Smooth muscle cell of the coronary artery (primary cell): ENCODE results near the gene VMP1. TPM values are rescaled to one million over a fixed set of nuclear protein-coding genes. Genes with fewer than 3 reads are reported as not detected.

Experiments used
- total RNA-seq: library from RNA; depleted of rRNA; stranded (reverse); fragments of >200 nt; gene quantifications from 2 replicates; pipeline ENCODE4 v1.2.3, GENCODE V29; 2014; ENCODE audit warnings: low replicate concordance

The VMP1 gene
- total RNA-seq = 125 and 227 TPM in 2 replicates

DNA sequence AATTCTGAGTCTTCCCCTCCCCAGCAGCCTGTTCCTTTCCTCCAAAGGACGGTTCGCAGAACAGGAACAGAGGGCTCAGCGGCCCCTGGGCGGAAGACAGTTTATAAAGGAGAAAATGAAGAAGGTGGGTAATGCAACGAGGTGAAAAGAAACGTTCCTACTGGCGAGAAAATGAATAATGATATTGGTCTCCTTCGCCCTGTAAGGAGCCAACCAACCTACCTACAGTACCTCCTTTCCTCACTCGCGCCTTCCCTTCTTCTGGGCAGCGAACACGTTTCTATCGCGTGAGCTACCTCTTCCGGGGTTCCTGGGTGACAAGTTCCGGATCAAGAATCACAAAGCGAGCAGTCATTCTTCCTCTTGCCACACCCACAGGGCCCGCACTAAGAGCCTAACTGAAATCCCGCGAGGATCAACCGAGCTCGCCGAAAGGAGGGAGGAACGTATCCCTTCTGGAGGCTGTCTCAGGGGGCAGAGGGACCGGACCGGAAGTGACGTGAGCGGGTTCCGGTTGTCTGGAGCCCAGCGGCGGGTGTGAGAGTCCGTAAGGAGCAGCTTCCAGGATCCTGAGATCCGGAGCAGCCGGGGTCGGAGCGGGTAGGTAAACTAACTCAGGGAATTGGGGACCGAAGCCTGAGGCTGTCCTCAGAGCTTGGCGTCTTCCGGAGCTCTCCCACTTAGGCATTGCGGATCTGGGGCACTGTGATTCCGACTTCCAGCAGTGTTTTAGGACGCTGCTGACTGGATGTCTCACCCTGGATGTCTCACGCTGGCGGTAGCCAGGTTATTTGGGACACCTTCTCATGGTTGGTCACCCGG, at the start of gene VMP1, which contains the start of gene PTRH2:
Gene VMP1 (plus strand): TSS at position 506 of the 822 bp plus-strand sequence. CDS start 23,793 bp downstream, outside the sequence.
Gene PTRH2 (minus strand): TSS at position 282 of the 822 bp plus-strand sequence. CDS start 9,452 bp downstream, outside the sequence.

Other genes starting within 250 kb of the VMP1 start
- gene DHX40, start 142.0 kb upstream of the VMP1 start, total RNA-seq = 42.8 and 45.4 TPM in 2 replicates
- 314 and 503 TPM in 2 replicates for gene CLTC, start 87.8 kb upstream of the VMP1 start, total RNA-seq
- gene PTRH2, start 224 bp upstream of the VMP1 start, total RNA-seq = 13.9 and 25.9 TPM in 2 replicates
- gene TUBD1, start 185.3 kb downstream of the VMP1 start, total RNA-seq = 2.5 and 5.3 TPM in 2 replicates
- gene RPS6KB1, start 185.5 kb downstream of the VMP1 start, total RNA-seq = 14.2 and 14.4 TPM in 2 replicates